HepG2 (cell line): ENCODE measurements around the gene SLX1A.

Experiments
- CHD2 ChIP-seq: IDR thresholded peaks from 2 replicates; pipeline ENCODE4 v1.6.1; 2011; ENCODE audit warnings: low read depth, low read length, improper control_type of control experiment
- EZH2 ChIP-seq: conservative IDR thresholded peaks from 2 replicates; pipeline ENCODE4 v1.6.1; 2012; ENCODE audit warnings: mild to moderate bottlenecking, low read depth, low read length, moderate library complexity
- FOXK2 ChIP-seq: fragments of 450-650 bp; IDR thresholded peaks from 2 replicates; pipeline ENCODE4 v1.6.1; 2016
- HIC2 ChIP-seq: sonication (generic); formaldehyde crosslinking; IDR thresholded peaks from 2 replicates; pipeline ENCODE4 v1.9.0; 2022; ENCODE audit warnings: low read depth, missing genetic modification reagents
- IKZF1 ChIP-seq: fragments of 450-650 bp; IDR thresholded peaks from 2 replicates; pipeline ENCODE4 v1.7.1; 2016
- ZNF138 ChIP-seq: sonication (generic); formaldehyde crosslinking; IDR thresholded peaks from 2 replicates; pipeline ENCODE4 v1.5.0; 2020; ENCODE audit warnings: mild to moderate bottlenecking, low read depth, missing genetic modification reagents
- ZZZ3 ChIP-seq: sonication (generic); formaldehyde crosslinking; IDR thresholded peaks from 2 replicates; pipeline ENCODE4 v1.4.0; 2020; ENCODE audit warnings: missing genetic modification reagents, mild to moderate bottlenecking, borderline replicate concordance
- TF ChIP-seq, protein P1 (sequence below): sonication (generic); formaldehyde crosslinking; IDR thresholded peaks from 2 replicates; pipeline ENCODE4 v1.4.0; 2020; ENCODE audit warnings: missing genetic modification reagents
- TF ChIP-seq, protein P2 (sequence below), 2 experiments: IDR thresholded peaks; 2 replicates each; pipeline ENCODE4 v1.6.1; 2011 to 2012; ENCODE audit warnings: low read length in 2 of 2, borderline replicate concordance in 1 of 2, low read depth in 1 of 2, mild to moderate bottlenecking in 1 of 2, moderate library complexity in 1 of 2

DNA sequence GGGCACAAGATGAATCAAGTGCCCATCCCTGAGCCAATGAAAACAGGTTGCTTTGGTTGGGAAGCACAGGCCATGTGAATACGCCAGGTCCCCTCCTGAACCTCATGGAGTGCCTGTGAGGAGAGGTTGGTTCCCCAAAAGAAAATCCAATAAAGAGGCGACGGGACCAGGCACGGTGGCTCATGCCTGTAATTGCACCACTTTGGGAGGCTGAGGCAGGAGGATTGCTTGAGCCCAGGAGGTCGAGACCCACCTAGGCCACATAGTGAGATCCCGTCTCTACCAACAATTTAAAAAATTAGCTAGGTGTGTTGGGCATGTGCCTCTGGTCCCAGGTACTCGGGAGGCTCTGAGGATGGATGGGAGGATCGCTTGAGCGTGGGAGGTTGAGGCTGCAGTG, 13.7 kb upstream of the SLX1A start:
- TF ChIP-seq CHD2: no peak
- no peak for TF ChIP-seq FOXK2
- TF ChIP-seq, protein P1, sequence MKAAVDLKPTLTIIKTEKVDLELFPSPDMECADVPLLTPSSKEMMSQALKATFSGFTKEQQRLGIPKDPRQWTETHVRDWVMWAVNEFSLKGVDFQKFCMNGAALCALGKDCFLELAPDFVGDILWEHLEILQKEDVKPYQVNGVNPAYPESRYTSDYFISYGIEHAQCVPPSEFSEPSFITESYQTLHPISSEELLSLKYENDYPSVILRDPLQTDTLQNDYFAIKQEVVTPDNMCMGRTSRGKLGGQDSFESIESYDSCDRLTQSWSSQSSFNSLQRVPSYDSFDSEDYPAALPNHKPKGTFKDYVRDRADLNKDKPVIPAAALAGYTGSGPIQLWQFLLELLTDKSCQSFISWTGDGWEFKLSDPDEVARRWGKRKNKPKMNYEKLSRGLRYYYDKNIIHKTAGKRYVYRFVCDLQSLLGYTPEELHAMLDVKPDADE (CRISPR knock-in tag): no peak
- TF ChIP-seq ZNF138 (CRISPR knock-in tag): no peak
- TF ChIP-seq ZZZ3 (CRISPR knock-in tag): no peak
- no peak for TF ChIP-seq IKZF1
- TF ChIP-seq, protein P2, sequence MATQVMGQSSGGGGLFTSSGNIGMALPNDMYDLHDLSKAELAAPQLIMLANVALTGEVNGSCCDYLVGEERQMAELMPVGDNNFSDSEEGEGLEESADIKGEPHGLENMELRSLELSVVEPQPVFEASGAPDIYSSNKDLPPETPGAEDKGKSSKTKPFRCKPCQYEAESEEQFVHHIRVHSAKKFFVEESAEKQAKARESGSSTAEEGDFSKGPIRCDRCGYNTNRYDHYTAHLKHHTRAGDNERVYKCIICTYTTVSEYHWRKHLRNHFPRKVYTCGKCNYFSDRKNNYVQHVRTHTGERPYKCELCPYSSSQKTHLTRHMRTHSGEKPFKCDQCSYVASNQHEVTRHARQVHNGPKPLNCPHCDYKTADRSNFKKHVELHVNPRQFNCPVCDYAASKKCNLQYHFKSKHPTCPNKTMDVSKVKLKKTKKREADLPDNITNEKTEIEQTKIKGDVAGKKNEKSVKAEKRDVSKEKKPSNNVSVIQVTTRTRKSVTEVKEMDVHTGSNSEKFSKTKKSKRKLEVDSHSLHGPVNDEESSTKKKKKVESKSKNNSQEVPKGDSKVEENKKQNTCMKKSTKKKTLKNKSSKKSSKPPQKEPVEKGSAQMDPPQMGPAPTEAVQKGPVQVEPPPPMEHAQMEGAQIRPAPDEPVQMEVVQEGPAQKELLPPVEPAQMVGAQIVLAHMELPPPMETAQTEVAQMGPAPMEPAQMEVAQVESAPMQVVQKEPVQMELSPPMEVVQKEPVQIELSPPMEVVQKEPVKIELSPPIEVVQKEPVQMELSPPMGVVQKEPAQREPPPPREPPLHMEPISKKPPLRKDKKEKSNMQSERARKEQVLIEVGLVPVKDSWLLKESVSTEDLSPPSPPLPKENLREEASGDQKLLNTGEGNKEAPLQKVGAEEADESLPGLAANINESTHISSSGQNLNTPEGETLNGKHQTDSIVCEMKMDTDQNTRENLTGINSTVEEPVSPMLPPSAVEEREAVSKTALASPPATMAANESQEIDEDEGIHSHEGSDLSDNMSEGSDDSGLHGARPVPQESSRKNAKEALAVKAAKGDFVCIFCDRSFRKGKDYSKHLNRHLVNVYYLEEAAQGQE (IDR thresholded peaks at IDR 0.05; ENCODE audit: borderline replicate concordance in 1 of 2, low read depth in 1 of 2, low read length in 2 of 2): no peak
- no peak for TF ChIP-seq EZH2
- no peak for TF ChIP-seq HIC2
